Tibial nerve (tissue), 4 donors: ENCODE data around the gene ZACN. TPM values are rescaled to one million over a fixed set of nuclear protein-coding genes. Genes with fewer than 3 reads are reported as not detected.

ENCODE experiments used
- DNase-seq, 2 donors: peaks; one replicate each; pipeline ENCODE4 v3.0.0-alpha.2; 2019; ENCODE audit warnings: low spot score in 2 of 2
- H3K27ac ChIP-seq, 4 donors: fragments of 200-600 bp; sonication (generic) in 3 of 4; one replicate each; pipeline ENCODE4 v1.5.1; 2017 to 2019; ENCODE audit warnings: mild to moderate bottlenecking in 1 of 4
- H3K27me3 ChIP-seq, 2 donors: fragments of 200-600 bp; sonication (generic) in 1 of 2; one replicate each; pipeline versions ENCODE4 v1.5.1 to v1.6.0; 2017 to 2019
- H3K36me3 ChIP-seq, 3 donors: fragments of 200-600 bp; sonication (generic); one replicate each; pipeline ENCODE4 v1.5.1; 2018 to 2019
- H3K4me1 ChIP-seq, 4 donors: fragments of 200-600 bp; sonication (generic) in 3 of 4; one replicate each; pipeline ENCODE4 v1.5.1; 2017 to 2019
- H3K4me3 ChIP-seq, 4 donors: fragments of 200-600 bp; sonication (generic) in 3 of 4; one replicate each; pipeline ENCODE4 v1.5.1; 2017 to 2019; ENCODE audit warnings: mild to moderate bottlenecking in 1 of 4, moderate library complexity in 1 of 4
- H3K9me3 ChIP-seq, 4 donors: fragments of 200-600 bp; sonication (generic) in 3 of 4; one replicate each; pipeline ENCODE4 v1.5.1; 2017 to 2019
- CTCF ChIP-seq, 5 experiments: fragments of 200-600 bp in 3 of 5; fragments of 450-650 bp in 2 of 5; sonication (generic) in 3 of 5; IDR thresholded peaks; one replicate each; pipeline ENCODE4 v1.5.1; 2016 to 2019; ENCODE audit warnings: antibody characterized with exemption in 5 of 5, mild to moderate bottlenecking in 3 of 5, moderate library complexity in 2 of 5
- EP300 ChIP-seq, 2 donors: sonication (generic); formaldehyde crosslinking; IDR thresholded peaks; one replicate each; pipeline ENCODE4 v1.6.1; 2017; ENCODE audit warnings: antibody characterized with exemption in 2 of 2, mild to moderate bottlenecking in 1 of 2
- POLR2A ChIP-seq, 2 donors: fragments of 450-650 bp; IDR thresholded peaks; one replicate each; pipeline ENCODE4 v1.6.1; 2017; ENCODE audit warnings: antibody characterized with exemption in 2 of 2, mild to moderate bottlenecking in 2 of 2, moderate library complexity in 2 of 2
- WGBS, 2 donors: methylation state at CpG; one replicate each; pipeline ENCODE4 v1.1.5; 2018; 5-methylcytosine and 5-hydroxymethylcytosine counted together
- small RNA-seq: library from RNA; depleted of rRNA; stranded (forward); fragments of <200 nt; gene quantifications from one replicate; pipeline ENCODE3, GENCODE V24; 2016
- total RNA-seq, 4 donors: library from RNA; depleted of rRNA; stranded (reverse); fragments of >200 nt; gene quantifications; one replicate each; pipeline ENCODE4 v1.1.0, GENCODE V29; 2016

The ZACN gene
- total RNA-seq, 4 donors from 2014 or later: not detected

- 49 to 52% methylated on average over 20 to 21 of the region's 21 CpGs for WGBS, 2 donors
- H3K4me1 ChIP-seq: peaks cover 0 to 3% (median 0%) of the 10 kb centered on the region in 4 donors
- no peak overlapping the region for H3K4me3 ChIP-seq
- no peak for DNase-seq
- peaks cover 0 to 66% of the 10 kb centered on the region in 2 donors for H3K27me3 ChIP-seq
- no peaks in the 10 kb centered on the region for H3K36me3 ChIP-seq
- TF ChIP-seq CTCF (IDR thresholded peaks at IDR 0.05) (no peak), EP300 (IDR thresholded peaks at IDR 0.05) (no peak), POLR2A (IDR thresholded peaks at IDR 0.05) (no peak)
- H3K9me3 ChIP-seq: no peaks in the 10 kb centered on the region
- H3K27ac ChIP-seq: no peak overlapping the region
These were observed 53.0 kb downstream of the ZACN start for GRCh38 chr17:76131692-76132573.

Small RNAs within 50 kb of the gene (small RNA-seq; reads per million reads assigned to genes)
- gene MIR6868: not detected

Other genes starting within 250 kb of the ZACN start
- 10 to 100 TPM; 10.5 to 53.1 (median 22.6) TPM for gene UNC13D, start 234.8 kb upstream of the ZACN start, total RNA-seq
- 10 to 100 TPM; 63.5 to 79.7 (median 71.0) TPM for gene WBP2, start 223.8 kb upstream of the ZACN start, total RNA-seq
- gene TRIM47, start 200.6 kb upstream of the ZACN start, total RNA-seq: 10 to 100 TPM; 47.4 to 79.0 (median 57.0) TPM
- gene TRIM65, start 182.2 kb upstream of the ZACN start, total RNA-seq: 10 to 100 TPM; 40.2 to 68.1 (median 41.5) TPM
- gene MRPL38, start 174.3 kb upstream of the ZACN start, total RNA-seq: 100 to 1,000 TPM in 1 of 4 donors, 10 to 100 TPM in 3; 56.8 to 118 (median 76.2) TPM
- gene FBF1, start 138.1 kb upstream of the ZACN start, total RNA-seq: 10 to 100 TPM; 19.9 to 32.4 (median 25.7) TPM
- 10 to 100 TPM; 33.7 to 44.4 (median 39.1) TPM for gene ACOX1, start 100.0 kb upstream of the ZACN start, total RNA-seq
- gene TEN1, start 99.9 kb upstream of the ZACN start, total RNA-seq: 10 to 100 TPM in 2 of 4 donors, 1 to 10 TPM in 2; 8.6 to 22.2 (median 11.5) TPM
- gene CDK3, start 78.3 kb upstream of the ZACN start, total RNA-seq: 10 to 100 TPM in 1 of 4 donors, 1 to 10 TPM in 3; 3.8 to 12.3 (median 5.9) TPM
- 1 to 10 TPM in 2 of 4 donors, under 1 TPM in 1, not detected in 1; 0.98 to 3.0 (median 2.1) TPM for gene EVPL, start 51.9 kb upstream of the ZACN start, total RNA-seq
- gene SRP68, start 6.7 kb upstream of the ZACN start, total RNA-seq: 10 to 100 TPM; 51.5 to 58.6 (median 53.5) TPM
- not detected for gene GALR2, start 4.4 kb upstream of the ZACN start, total RNA-seq
- 10 to 100 TPM; 51.7 to 87.3 (median 75.1) TPM for gene EXOC7, start 24.6 kb downstream of the ZACN start, total RNA-seq
- not detected for gene FOXJ1, start 62.1 kb downstream of the ZACN start, total RNA-seq
- 10 to 100 TPM; 11.1 to 18.9 (median 15.2) TPM for gene RNF157, start 161.3 kb downstream of the ZACN start, total RNA-seq
- 10 to 100 TPM; 12.7 to 26.9 (median 20.4) TPM for gene UBALD2, start 186.2 kb downstream of the ZACN start, total RNA-seq
- 1 to 10 TPM; 2.0 to 8.4 (median 5.2) TPM for gene QRICH2, start 229.1 kb downstream of the ZACN start, total RNA-seq